HepG2 (cell line): ENCODE data around the gene APBB3. TPM values are rescaled to one million over a fixed set of nuclear protein-coding genes. Genes with fewer than 3 reads are reported as not detected.

Source experiments
- ARID3A ChIP-seq: IDR thresholded peaks from 2 replicates; pipeline ENCODE4 v1.6.1; 2012; ENCODE audit warnings: low read depth, low read length, improper control_type of control experiment
- ATF3 ChIP-seq: sonication (generic); formaldehyde crosslinking; IDR thresholded peaks from 2 replicates; pipeline ENCODE4 v1.4.0; 2020; ENCODE audit warnings: missing genetic modification reagents
- ATF7 ChIP-seq, 2 experiments: fragments of 450-650 bp in 1 of 2; sonication (generic) in 1 of 2; formaldehyde crosslinking in 1 of 2; IDR thresholded peaks; 2 replicates each; pipeline versions ENCODE4 v1.4.0 to v1.6.1; 2016 to 2020; ENCODE audit warnings: antibody characterized with exemption in 1 of 2, mild to moderate bottlenecking in 1 of 2, missing genetic modification reagents in 1 of 2
- ATF7-NPFF ChIP-seq: sonication (generic); formaldehyde crosslinking; IDR thresholded peaks from 2 replicates; pipeline ENCODE4 v1.8.1; 2023; ENCODE audit warnings: mild to moderate bottlenecking, low read depth, missing genetic modification reagents, moderate library complexity
- CENPT ChIP-seq: sonication (generic); formaldehyde crosslinking; IDR thresholded peaks from 2 replicates; pipeline ENCODE4 v1.8.0; 2022; ENCODE audit warnings: low read depth, mild to moderate bottlenecking, moderate library complexity, missing genetic modification reagents
- JUN ChIP-seq: sonication (generic); formaldehyde crosslinking; IDR thresholded peaks from 2 replicates; pipeline ENCODE4 v1.4.0; 2020; ENCODE audit warnings: mild to moderate bottlenecking, missing genetic modification reagents
- KAT8 ChIP-seq: IDR thresholded peaks from 2 replicates; pipeline ENCODE4 v1.6.1; 2016; ENCODE audit warnings: missing genetic modification reagents, missing compliant biosample characterization
- MTA3 ChIP-seq: sonication (generic); formaldehyde crosslinking; IDR thresholded peaks from 2 replicates; pipeline ENCODE4 v1.4.0; 2020; ENCODE audit warnings: missing genetic modification reagents
- NR1H2 ChIP-seq: sonication (generic); formaldehyde crosslinking; IDR thresholded peaks from 2 replicates; pipeline ENCODE4 v1.8.1; 2022; ENCODE audit warnings: low read depth, missing genetic modification reagents, borderline replicate concordance
- PHF8 ChIP-seq: sonication (generic); formaldehyde crosslinking; IDR thresholded peaks from 2 replicates; pipeline ENCODE4 v1.5.0; 2020; ENCODE audit warnings: missing genetic modification reagents
- PPARG ChIP-seq: conservative IDR thresholded peaks from 2 replicates; pipeline ENCODE4 v1.6.1; 2016; ENCODE audit warnings: missing biosample characterization, missing genetic modification reagents
- PRDM15 ChIP-seq: sonication (generic); formaldehyde crosslinking; IDR thresholded peaks from 2 replicates; pipeline ENCODE4 v1.4.0; 2020; ENCODE audit warnings: missing genetic modification reagents
- ZMYM2 ChIP-seq: sonication (generic); formaldehyde crosslinking; IDR thresholded peaks from 2 replicates; pipeline ENCODE4 v1.8.0; 2022; ENCODE audit warnings: mild to moderate bottlenecking, missing genetic modification reagents
- ZNF138 ChIP-seq: sonication (generic); formaldehyde crosslinking; IDR thresholded peaks from 2 replicates; pipeline ENCODE4 v1.5.0; 2020; ENCODE audit warnings: mild to moderate bottlenecking, low read depth, missing genetic modification reagents
- ZNF160 ChIP-seq: sonication (generic); formaldehyde crosslinking; IDR thresholded peaks from 2 replicates; pipeline ENCODE4 v1.8.0; 2022; ENCODE audit warnings: mild to moderate bottlenecking, inconsistent platforms, missing genetic modification reagents
- ZNF253 ChIP-seq: sonication (generic); formaldehyde crosslinking; IDR thresholded peaks from 2 replicates; pipeline ENCODE4 v1.8.0; 2022; ENCODE audit warnings: mild to moderate bottlenecking, missing genetic modification reagents, borderline replicate concordance
- ZNF317 ChIP-seq: sonication (generic); formaldehyde crosslinking; IDR thresholded peaks from 2 replicates; pipeline ENCODE4 v1.5.0; 2020; ENCODE audit warnings: mild to moderate bottlenecking, missing genetic modification reagents
- ZNF782 ChIP-seq: sonication (generic); formaldehyde crosslinking; IDR thresholded peaks from 2 replicates; pipeline ENCODE4 v1.4.0; 2020; ENCODE audit warnings: missing genetic modification reagents, mild to moderate bottlenecking, borderline replicate concordance
- ZZZ3 ChIP-seq: sonication (generic); formaldehyde crosslinking; IDR thresholded peaks from 2 replicates; pipeline ENCODE4 v1.4.0; 2020; ENCODE audit warnings: missing genetic modification reagents, mild to moderate bottlenecking, borderline replicate concordance
- polyA plus RNA-seq, 8 experiments: library from polyadenylated mRNA; depleted of rRNA in 3 of 8; stranded (reverse) in 7 of 8; unstranded in 1 of 8; fragments of >200 nt; fragmentation: Illumina TruSeq in 4 of 8; extraction: Trizol in 4 of 8; gene quantifications; 2 replicates each; pipeline versions ENCODE4 v1.2.1 to v1.2.3, GENCODE V29; 2011 to 2016; ENCODE audit warnings: low read depth in 4 of 8, missing spikeins in 1 of 8, mixed read lengths in 1 of 8; ENCODE audit not compliant: insufficient read depth in 1 of 8
- total RNA-seq, 5 experiments: library from RNA; depleted of rRNA; stranded (reverse); fragments of >200 nt; fragmentation: Illumina TruSeq; extraction: Trizol; gene quantifications; 2 replicates each; pipeline ENCODE4 v1.2.3, GENCODE V29; 2016; ENCODE audit warnings: low read depth in 1 of 5
- TF ChIP-seq, protein P1 (sequence below): sonication (generic); formaldehyde crosslinking; IDR thresholded peaks from 2 replicates; pipeline ENCODE4 v1.8.1; 2023; ENCODE audit warnings: missing genetic modification reagents, mild to moderate bottlenecking, borderline replicate concordance
- TF ChIP-seq, protein P2 (sequence below): sonication (generic); formaldehyde crosslinking; IDR thresholded peaks from 2 replicates; pipeline ENCODE4 v1.8.1; 2023; ENCODE audit warnings: mild to moderate bottlenecking, missing genetic modification reagents

APBB3 gene
- total and polyA plus RNA-seq, 2 of the 13 experiments (the other 11 are each of a cell fraction or from before 2014, with no cell fraction given), result 0.38 to 0.78 TPM

GRCh38 chr5:140546851-140547507 is 17.4 kb downstream of the APBB3 start (continued):
- TF ChIP-seq ZNF782 (CRISPR knock-in tag) (no peak), PRDM15 (no peak), ZZZ3 (CRISPR knock-in tag) (no peak), ATF3 (CRISPR knock-in tag) (no peak), ATF7-NPFF (no peak; the same call in 1 of the 2 replicates), ARID3A (no peak), KAT8 (CRISPR knock-in tag) (peak; percentile 57), NR1H2 (CRISPR knock-in tag) (no peak), ATF7 (IDR thresholded peaks at IDR 0.05) (no peak), ATF7 (CRISPR knock-in tag; IDR thresholded peaks at IDR 0.05) (no peak), ZNF253 (CRISPR knock-in tag) (no peak), CENPT (CRISPR knock-in tag) (no peak), ZNF160 (CRISPR knock-in tag) (no peak), JUN (CRISPR knock-in tag) (no peak), MTA3 (no peak), ZNF317 (CRISPR knock-in tag) (no peak), PHF8 (CRISPR knock-in tag) (peak; percentile 42; the same call in 1 of the 2 replicates), PPARG (CRISPR knock-in tag) (no peak), ZNF138 (no peak), ZMYM2 (no peak)
- TF ChIP-seq, protein P1, sequence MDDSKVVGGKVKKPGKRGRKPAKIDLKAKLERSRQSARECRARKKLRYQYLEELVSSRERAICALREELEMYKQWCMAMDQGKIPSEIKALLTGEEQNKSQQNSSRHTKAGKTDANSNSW (CRISPR knock-in tag), result no peak
- TF ChIP-seq, protein P2, sequence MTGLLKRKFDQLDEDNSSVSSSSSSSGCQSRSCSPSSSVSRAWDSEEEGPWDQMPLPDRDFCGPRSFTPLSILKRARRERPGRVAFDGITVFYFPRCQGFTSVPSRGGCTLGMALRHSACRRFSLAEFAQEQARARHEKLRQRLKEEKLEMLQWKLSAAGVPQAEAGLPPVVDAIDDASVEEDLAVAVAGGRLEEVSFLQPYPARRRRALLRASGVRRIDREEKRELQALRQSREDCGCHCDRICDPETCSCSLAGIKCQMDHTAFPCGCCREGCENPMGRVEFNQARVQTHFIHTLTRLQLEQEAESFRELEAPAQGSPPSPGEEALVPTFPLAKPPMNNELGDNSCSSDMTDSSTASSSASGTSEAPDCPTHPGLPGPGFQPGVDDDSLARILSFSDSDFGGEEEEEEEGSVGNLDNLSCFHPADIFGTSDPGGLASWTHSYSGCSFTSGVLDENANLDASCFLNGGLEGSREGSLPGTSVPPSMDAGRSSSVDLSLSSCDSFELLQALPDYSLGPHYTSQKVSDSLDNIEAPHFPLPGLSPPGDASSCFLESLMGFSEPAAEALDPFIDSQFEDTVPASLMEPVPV, result no peak
